OCI-M1 (cell line): ENCODE data around the gene ANXA2R.
"Not testable (repeated sequence)": the region's sequence is repeated elsewhere in the genome, so short reads cannot be mapped to it uniquely, and the experiment has no call there.

Source experiments
- DNase-seq: peaks from one replicate; lab custom pipeline; 2025; lab: John Stamatoyannopoulos, UW

ANXA2R gene

DNA sequence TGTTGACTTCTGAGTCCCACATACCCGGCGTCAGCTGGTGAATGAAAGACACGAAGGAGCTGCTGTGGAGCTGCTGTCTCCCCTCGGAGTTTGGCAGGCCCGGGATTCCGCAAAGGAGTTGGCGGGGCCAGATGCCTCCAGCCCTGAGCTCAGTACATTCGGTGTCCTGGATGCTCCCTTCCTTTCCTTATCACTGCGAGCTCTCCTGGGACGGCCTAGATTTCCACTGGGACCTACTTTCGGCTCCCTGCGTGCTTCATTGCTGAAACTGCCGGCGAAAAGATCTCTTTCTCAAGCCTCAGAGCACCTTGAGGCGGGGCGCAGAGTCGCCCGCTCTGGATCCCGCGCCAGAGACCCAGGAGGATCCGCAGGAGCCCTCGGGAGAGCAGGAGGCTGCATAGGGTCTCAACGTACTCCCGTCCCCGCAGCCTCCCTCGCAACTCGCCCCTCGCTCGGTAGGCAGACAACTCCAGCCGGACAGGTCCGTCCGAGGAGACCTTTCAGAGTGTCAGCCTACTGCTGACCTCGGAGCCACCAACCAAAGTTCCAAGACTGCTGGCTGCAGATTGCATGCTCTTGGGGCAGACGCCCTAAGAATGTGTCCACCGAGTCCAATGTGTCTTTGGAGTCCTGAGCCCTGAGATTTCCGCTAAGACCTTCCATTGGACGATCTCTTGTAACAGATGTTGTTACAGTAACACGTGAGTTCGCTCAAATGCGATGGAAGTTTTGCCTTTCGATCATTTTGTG is 6.1 kb downstream of the ANXA2R start:
- no peak for DNase-seq

DNA sequence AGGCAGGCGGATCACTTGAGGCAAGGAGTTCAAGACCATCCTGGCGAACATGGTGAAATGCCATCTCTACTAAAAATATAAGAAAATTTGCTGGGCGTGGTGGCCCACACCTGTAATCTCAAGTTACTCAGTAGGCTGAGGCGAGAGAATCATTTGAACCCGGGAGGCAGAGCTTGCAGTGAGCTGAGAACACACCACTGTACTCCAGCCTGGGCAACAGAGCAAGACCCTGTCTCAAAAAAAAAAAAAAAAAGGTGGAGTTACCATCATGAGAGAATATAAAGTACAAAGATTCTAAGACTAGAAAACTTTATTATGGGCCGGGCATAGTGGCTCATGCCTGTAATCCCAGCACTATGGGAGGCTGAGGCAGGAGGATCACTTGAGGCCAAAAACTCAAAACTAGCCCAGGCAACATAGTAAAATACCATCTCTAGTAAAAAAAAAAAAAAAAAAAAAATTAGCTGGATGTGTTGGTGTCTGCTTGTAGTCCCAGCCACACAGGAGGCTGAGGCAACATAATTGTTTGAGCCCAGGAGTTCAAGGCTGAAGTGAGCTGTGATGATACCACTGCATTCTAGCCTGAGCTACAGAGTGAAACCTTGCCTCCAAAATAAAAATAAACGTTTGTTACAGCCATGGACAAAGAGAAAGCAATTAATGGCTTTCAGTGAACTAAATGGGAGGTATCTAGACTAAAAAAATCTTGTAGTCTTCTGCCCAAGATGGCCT is 12.9 kb downstream of the ANXA2R start:
- DNase-seq = no peak

DNA sequence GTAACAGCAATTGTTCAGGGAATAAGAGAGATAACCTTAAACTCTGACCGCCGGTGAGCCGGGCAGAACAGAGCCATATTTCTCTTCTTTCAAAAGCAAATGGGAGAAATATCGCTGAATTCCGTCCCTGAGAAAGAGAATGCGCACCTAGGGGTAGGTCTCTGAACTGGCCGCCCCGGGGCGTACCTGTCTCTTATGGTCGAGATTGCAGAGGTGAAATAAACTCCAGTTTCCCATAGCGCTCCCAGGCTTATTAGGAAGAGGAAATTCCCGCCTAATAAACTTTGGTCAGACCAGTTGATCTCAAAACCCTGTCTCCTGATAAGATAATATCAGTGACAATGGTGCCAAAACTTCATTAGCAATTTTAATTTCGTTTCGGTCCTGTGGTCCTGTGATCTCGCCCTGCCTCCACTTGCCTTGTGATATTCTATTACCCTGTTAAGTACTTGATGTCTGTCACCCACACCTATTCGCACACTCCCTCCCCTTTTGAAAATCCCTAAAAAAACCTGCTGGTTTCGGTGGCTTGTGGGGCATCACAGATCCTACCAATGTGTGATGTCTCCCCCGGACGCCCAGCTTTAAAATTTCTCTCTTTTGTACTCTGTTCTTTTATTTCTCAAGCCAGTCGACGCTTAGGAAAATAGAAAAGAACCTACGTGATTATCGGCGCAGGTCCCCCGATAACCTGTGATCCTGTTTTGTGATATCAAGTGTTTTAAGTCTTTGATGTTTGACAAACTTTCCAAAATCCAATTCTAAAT is 14.8 kb downstream of the ANXA2R start:
- not testable (repeated sequence) for DNase-seq

DNA sequence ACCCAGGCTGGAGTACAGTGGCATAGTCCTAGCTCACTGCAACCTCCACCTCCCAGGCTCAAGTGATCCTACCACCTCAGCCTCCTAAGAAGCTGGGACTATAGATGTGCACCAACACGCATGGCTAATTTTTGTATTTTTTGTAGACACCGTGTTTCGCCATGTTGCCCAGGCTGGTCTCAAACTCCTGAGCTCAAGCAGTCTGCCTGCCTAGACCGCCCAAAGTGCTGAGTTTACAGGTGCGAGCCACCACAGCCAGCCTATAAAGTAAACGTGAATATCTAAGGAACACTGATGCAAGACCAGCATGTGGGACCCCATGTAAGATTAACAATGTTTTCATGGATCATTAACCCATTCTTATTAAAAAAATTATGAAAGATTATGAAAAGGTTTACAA is 15.9 kb downstream of the ANXA2R start:
- no peak for DNase-seq

DNA sequence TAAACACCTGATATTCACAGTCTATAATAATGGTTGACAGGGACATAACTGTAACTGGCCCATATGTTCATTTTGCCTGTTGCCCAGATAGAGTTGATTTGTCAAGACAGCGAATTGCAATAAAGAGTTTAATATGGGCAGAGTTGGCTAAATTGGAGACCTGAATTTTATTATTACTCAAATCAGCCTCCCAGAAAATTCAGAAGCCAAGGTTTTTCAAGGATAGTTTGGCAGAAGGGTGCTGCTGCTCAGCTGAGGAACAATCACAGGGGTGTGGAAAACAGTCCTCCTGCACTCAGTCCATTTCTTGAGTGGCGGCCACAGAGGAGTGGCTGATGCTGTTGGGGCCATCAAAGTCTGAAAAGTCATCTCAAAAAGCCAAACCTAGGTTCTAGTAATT is 19.0 kb downstream of the ANXA2R start:
- DNase-seq = no peak

DNA sequence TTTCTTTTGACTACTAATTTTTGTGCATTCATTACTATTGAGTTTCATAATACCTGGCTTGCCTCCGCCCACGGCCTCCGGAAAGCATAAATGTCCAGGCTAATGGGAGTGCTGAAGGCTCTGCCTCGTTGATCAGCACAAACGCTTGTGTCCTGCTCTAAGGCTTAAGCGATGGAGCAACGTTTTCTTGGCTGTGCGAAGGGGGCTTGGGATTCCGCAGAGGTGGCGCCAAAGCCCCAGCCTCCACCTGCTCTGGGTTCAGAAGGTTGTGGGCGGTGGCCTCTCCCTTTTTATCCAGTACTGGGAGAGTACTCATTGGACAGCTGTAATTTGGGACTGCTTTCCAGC is 19.7 kb downstream of the ANXA2R start:
- peak; percentile 86 for DNase-seq

DNA sequence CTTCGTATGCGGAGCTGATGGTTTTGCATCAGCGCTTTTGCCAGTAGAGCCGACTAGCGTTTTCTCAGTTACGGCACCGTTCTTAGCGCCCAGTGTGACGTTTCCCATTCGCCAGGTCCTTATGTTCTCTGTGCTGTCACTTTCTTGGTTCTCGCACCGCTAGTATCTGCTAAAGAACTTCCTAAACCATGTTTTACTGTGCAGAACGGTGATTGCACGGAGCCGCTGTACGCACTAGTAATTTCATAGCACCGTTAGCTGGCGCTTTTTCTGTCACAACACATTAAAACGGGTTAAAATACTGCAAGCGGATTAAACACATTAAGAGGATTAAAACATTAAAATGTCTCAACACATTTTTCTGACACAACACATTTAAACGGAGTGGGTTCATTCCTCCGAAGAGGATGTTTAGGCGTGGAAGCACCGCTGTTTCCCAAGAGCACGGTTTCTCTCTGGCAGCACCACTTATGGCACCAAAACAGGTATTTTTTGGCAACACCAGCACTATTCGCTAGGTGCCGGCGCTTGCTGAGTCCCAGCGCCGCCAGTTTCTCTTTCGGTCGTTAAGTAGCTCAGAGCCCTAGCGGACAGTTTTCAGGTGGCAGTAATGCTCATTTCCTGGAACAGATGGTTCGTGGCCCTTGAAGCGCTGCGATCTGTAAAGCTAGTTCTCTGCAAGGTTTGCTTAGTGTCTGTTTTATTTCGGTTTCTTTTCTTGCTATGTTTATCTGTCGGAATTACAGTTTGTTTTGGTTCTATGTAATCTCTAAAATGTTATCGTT is 20.3 kb downstream of the ANXA2R start:
- DNase-seq = peak; percentile 94

DNA sequence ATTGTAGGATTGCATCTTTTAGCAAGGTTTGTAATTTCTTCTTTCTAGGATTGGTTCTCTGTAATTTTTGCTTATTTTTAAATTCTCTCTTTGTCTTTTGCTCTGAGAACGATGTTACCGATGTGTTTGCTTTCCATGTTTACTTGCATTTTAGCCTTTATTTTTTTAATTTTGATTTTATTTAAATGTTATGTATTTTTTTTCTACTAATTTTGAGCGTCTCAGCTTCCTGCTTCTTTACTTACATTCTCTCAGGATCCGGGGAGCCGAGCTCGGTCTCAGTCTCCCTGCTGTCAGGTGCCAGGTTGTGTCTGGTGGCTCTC is 20.9 kb downstream of the ANXA2R start:
- DNase-seq = no peak

DNA sequence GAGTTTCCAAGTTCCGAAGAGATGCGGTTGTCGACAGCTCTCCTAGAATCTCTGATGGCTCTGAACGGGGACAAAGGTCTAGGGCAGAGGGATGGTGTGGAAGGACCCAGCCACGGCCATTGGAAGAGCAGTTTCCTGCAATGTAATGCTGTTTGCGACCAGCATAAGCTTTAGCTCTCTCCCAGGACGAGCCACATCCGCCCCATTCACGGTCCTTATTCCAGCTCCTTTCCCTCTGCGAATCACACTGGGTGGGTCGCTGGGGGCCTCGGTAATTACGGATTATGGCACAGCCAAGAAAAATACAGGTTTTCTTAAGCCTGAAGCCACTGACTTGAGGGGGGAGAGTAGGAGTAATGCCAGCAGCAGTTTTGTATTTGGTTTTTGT is 22.7 kb downstream of the ANXA2R start:
- DNase-seq = peak; percentile 67

DNA sequence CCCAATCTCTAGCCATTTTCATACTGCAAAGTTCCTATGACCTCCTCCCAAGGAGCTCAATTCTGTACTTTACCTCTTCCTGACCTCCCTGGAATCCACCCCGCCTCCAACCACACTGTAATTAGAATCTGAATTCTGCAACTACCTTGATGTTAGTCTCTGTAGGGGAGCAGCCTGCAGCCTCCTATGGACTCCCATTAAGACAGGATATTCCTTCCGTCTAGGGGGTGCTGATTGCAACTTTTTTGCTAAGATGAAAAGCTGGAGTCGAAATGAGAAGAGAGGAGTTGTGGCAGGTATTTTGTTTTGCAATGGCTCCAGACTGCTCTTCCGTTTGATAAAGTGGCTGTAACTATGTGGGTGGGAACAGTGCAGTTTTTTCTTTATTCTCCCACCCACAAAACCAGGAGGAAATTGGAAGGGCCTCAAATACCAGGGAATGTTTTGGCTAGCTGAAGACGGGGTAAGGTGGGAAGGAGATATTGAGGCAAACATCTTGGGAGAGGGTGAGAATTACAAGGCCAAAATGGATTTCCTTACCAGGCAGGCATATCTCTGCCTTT is 23.8 kb downstream of the ANXA2R start:
- DNase-seq = no peak

DNA sequence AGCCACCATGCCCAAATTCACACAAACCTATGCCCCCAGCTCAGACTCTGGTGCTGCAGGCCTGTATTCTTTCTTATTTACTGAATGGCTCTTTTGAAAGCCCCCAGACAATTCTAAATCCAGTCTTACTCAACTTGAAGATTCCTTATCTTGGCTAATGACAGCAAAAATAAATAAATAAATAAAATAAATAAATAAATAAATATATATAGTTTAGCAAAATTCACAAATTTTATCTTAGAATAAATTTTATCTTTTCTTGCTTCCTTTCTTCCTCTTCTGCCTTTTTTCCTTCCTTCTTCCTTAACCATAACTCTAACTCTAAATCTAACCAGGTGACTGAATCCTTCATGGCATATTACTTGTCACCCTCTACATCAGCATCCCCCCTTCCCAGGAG is 25.6 kb downstream of the ANXA2R start:
- no peak for DNase-seq

DNA sequence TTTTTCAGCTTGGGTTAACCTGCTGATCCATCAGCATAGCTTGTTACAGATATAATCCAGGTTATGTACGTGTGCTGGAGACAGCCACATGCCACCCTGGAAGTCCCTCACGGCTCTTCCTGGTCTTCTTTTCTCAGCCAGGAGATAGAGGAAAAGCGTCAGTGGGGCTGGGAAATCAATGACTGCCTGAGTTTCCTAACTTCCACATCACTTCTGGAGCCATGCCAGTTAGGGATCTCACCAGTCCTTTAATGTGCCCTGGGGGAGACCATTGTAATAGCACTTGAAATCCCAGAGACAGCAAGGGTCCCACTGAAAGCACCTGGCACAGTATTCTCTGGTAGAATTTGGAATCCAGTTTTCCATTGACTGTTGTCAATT is 29.2 kb downstream of the ANXA2R start:
- no peak for DNase-seq

DNA sequence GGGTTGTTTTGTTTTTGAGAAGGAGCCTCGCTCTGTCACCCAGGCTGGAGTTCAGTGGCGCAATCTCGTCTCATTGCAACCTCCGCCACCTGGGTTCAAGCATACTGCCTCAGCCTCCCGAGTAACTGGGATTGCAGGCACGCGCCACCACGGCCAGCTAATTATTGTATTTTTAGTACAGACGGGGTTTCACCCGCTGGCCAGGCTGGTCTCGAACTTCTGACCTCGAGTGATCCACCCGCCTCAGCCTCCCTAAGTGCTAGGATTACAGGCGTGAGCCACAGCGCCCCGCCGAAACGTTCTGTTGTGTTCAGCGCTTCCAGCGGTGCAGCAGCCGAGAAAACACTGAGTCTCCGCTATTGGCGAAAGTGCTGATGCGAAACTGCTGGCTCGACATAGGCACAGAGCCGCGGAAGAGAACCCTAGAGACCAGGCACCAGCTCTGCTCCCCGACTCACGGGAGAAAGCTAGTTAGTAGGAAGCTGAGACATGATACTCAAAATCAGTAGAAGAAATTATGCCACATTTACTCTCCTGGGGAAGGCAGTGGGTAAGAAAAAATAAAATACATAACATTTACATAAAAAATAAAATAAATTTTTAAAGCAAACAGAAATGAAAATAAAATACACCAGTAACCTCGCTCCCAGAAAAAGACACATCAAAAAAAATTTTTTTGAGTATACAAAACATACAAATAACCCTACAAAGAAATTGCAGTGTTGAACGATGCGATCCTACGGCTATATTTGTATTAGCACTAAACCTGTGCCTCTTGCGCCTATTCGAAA is 31.6 kb downstream of the ANXA2R start:
- peak; percentile 96 for DNase-seq

DNA sequence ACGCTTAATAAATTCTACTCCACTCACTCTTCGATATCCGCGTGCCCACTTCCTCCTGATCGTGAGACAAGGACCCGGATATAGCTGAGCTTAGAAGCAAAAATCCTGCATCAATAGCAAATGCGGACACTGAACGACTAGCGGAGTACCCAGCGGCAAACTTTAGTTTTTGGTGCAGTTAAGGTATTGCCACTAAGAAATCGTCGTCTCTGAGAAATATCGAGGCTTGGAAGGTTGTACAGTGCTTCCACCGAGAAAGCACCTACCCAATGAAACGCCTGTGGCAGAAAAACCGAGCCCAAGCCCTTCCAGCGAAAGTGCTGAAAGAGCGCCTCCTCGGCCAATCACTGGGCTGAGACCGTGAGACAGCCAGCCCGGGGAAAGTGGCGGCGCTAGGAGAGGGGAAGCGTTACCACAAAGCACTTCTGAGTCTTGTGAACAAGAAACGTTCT is 32.2 kb downstream of the ANXA2R start:
- DNase-seq = peak; percentile 94

DNA sequence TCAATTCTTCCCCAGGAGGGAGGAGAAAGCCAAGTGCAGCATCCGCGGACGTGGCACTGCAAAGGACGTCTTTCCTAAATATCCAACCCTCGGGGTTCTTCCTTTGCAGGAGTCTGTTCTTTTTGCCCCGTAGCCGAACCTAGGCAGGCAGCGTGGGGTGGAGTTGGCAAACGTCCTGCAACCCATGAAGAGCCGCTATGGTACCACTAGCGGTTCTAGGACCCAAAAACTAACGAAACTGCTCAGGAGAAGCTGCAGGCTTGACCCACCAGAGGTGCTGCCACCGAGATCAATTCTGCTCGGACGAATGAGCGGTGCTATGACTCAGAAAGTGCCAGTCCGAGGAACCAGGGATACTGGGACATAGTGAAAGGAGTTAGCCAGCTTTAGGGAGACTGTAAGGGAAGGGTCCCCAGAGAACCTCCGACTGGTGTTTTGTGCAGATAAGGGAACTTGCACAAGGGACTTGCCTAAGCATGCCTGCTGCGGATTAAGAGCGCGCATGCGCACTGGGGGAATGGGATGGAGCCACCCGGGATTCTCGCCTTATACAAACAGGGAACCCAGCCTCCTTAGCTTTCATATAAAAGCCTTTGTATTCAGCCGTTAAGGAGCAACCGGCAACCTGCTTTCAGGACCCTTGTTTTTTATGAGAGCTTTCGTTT is 32.7 kb downstream of the ANXA2R start:
- peak; percentile 97 for DNase-seq

DNA sequence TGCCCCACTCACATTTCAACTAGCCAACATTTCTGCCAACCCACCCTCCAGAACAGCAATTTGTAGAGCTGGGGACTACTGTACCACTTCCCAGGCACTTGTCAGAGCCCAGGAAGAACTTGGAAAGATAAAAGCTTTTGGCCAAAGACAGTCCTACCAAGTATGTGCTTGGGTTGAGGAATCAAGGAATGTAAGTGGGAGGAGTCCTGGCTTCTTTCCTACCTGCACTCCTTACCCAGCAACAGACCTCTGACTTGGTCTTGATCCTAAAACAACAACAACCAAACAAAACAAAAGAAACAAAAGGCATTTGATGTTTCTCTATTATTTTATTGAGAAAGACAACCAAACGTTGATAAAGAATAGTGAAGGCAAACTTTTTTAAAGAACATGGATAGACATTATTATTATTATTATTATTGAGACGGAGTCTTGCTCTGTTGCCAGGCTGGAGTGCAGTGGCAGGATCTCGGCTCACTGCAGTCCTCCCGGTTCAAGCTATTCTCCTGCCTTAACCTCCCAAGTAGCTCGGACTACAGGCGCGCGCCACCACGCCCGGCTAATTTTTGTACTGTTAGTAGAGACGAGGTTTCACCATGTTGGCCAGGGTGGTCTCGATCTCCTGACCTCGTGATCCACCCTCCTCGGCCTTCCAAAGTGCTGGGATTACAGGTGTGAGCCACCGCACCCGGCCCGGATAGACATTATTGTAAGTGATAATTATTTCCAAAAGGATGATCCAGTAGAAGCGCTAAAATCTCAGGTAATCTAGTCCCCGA is 33.5 kb downstream of the ANXA2R start:
- DNase-seq = no peak

DNA sequence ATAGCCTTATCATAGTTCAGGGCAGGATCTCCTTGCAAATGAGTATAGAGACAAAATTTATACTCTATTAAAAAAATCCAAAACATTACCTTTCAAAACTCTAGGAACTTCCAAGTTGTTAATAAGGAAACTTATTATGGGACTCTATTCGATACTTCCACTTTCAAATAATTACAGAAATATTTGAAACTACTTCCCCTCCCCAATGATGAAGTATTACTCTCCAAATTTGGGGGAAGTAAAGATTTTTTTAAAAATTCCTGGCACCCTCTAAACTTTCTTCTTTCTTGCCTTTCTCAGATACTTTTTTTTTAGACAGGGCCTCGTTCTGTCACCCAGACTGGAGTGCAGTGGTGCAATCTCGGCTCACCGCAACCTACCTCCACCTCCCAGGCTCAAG is 35.1 kb downstream of the ANXA2R start:
- no peak for DNase-seq

DNA sequence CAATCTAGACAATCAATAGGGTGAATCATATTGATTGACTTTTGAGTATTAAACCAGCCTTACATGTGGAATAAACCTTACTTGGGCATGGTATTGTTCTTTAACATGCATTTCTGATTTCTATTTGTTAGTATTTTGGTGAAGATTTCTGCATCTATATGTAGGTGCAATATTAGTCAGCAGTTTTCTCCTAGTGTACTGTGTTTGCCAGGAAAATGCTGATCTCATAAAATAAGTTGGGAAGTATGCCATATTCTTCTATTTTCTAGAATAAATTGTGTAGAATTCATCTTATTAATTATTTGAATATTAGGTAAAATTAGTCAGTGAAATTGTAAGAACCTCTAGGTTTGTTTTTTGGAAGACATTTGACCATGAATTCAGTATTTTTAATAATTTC is 38.4 kb downstream of the ANXA2R start:
- DNase-seq = no peak

DNA sequence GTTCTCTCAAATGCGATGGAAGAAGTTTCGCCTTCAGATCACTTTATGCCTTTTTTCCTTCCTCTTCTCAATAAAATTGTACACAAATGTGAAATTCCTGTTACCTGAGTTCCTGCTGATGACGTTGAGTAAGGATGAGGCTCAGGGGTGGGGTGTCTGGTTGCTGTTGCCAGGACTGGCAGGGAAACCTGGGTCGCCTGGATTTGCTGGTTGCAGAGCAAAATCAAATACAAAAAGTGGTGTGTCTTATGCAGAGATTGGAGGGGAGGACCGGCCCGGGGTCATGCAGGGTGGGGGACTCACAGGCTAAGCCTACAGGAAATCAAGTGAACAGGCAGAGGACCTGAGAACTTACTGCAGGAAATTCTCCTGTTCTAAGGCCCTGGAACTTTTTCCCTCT is 39.2 kb downstream of the ANXA2R start:
- DNase-seq = no peak
